ENCODE measurements around the gene THBS4. TPM values are rescaled to one million over a fixed set of nuclear protein-coding genes. Genes with fewer than 3 reads are reported as not detected.

THBS4 gene
- total and polyA plus RNA-seq, 10 of the 15 experiments (the other 5 are each of a cell fraction or from before 2014, with no cell fraction given): 0.31 to 1.7 (median 0.75) TPM

- H3K79me2 ChIP-seq (ENCODE audit: control insufficient read depth, insufficient read depth, low read length): no peaks in the 10 kb centered on the region
- POLR2A ChIA-PET: no interaction called here
- CTCF ChIA-PET: no interaction called here
- intact Hi-C loops (cut with micrococcal nuclease; ENCODE audit: unreplicated experiment): loop anchor here (2.0 to 5.0 kb wide), 4 partner anchors 91 to 380 kb away; partner anchors contain the start of gene MTX3
- no peak for FAIRE-seq
- H3K27ac ChIP-seq (ENCODE audit: control insufficient read depth, insufficient read depth): no peak overlapping the region
- no peaks in the 10 kb centered on the region for H3K9me3 ChIP-seq (replicated peaks; ENCODE audit: control insufficient read depth, insufficient read depth, low read length)
- H3K4me3 ChIP-seq: no peak overlapping the region
- 72% methylated on average over 15 of the region's 15 CpGs for WGBS (ENCODE audit: insufficient coverage, insufficient replicate concordance, low lambda C conversion rate, missing lambda C conversion rate)
- no peaks in the 10 kb centered on the region for H3K4me1 ChIP-seq (ENCODE audit: control insufficient read depth, insufficient read depth, low read length)
- DNase-seq (ENCODE audit: low read depth, low spot score): no peak
- RAD21 ChIA-PET (ENCODE audit: unreplicated experiment): no interaction called here
- in situ Hi-C loops (cut with MboI): loop anchor here (5.0 kb wide), 1 partner anchor 520 kb away; no protein-coding TSS in a partner anchor
- H3K36me3 ChIP-seq (ENCODE audit: control insufficient read depth in 2 of 2, insufficient read depth in 2 of 2, low read length in 1 of 2): no peaks in the 10 kb centered on the region
- no peaks in the 10 kb centered on the region for H4K20me1 ChIP-seq (ENCODE audit: control insufficient read depth, insufficient read depth)
- H3K4me2 ChIP-seq (ENCODE audit: control insufficient read depth, insufficient read depth): no peak overlapping the region
- BruUV-seq (replicated peaks): no TSS peak
- no peak for ATAC-seq
- SMC1A ChIA-PET (ENCODE audit: uncharacterized antibody, unreplicated experiment): interaction anchor here (0.6 to 2.2 kb wide), 2 partner anchors 157 to 225 kb away, joined by 3 to 12 read pairs; no protein-coding TSS in a partner anchor
- no peaks in the 10 kb centered on the region for H3K27me3 ChIP-seq (replicated peaks in 1 of 2; ENCODE audit: control insufficient read depth in 2 of 2, insufficient read depth in 2 of 2, low read length in 1 of 2)
- H3K9ac ChIP-seq (ENCODE audit: control insufficient read depth, insufficient read depth, low read length): no peak overlapping the region
- no peak overlapping the region for H2AFZ ChIP-seq (ENCODE audit: control insufficient read depth, low read depth, low read length)
- TF ChIP-seq E2F4 (IDR thresholded peaks at IDR 0.05; ENCODE audit: low read depth, low read length) (no peak), REST (IDR thresholded peaks at IDR 0.05; ENCODE audit: low read depth, low read length) (no peak), TBL1XR1 (IDR thresholded peaks at IDR 0.05; ENCODE audit: low read depth, low read length) (no peak), USF2 (IDR thresholded peaks at IDR 0.05; ENCODE audit: borderline replicate concordance, low read depth, low read length) (no peak), IRF4 (IDR thresholded peaks at IDR 0.05; ENCODE audit: low read depth, low read length) (no peak), MEF2A (IDR thresholded peaks at IDR 0.05; ENCODE audit: insufficient read depth, low read depth, low read length) (no peak), BCL3 (IDR thresholded peaks at IDR 0.05; ENCODE audit: borderline replicate concordance, insufficient read depth, low read depth, low read length, poor library complexity, severe bottlenecking) (no peak), SP1 (IDR thresholded peaks at IDR 0.05; ENCODE audit: low read depth, low read length) (no peak), MYB (IDR thresholded peaks at IDR 0.05; ENCODE audit: borderline replicate concordance, low read depth, low read length) (no peak), E4F1 (IDR thresholded peaks at IDR 0.05; ENCODE audit: borderline replicate concordance, partially characterized antibody) (no peak), KDM1A (IDR thresholded peaks at IDR 0.05; ENCODE audit: borderline replicate concordance) (no peak), JUND (IDR thresholded peaks at IDR 0.05; ENCODE audit: low read depth, low read length) (no peak), EZH2 (IDR thresholded peaks at IDR 0.05; ENCODE audit: borderline replicate concordance, control insufficient read depth, low read depth, low read length) (no peak), SREBF1 (IDR thresholded peaks at IDR 0.05; ENCODE audit: low read length) (no peak), BMI1 (IDR thresholded peaks at IDR 0.05; ENCODE audit: borderline replicate concordance) (no peak)
Measured at GRCh38 chr5:80082281-80082680, 47.1 kb downstream of the THBS4 start.

Measured in GM12878 (cell line).